HG02763 (cell line): Measurements from ENCODE around the gene CAMTA1.

Source experiments
- ATAC-seq: cut with Tn5 transposase; IDR thresholded peaks from one replicate; pipeline ENCODE4 v1.9.1; 2021; ENCODE audit warnings: mild to moderate bottlenecking, moderate library complexity; ENCODE audit not compliant: unreplicated experiment

CAMTA1 gene

DNA sequence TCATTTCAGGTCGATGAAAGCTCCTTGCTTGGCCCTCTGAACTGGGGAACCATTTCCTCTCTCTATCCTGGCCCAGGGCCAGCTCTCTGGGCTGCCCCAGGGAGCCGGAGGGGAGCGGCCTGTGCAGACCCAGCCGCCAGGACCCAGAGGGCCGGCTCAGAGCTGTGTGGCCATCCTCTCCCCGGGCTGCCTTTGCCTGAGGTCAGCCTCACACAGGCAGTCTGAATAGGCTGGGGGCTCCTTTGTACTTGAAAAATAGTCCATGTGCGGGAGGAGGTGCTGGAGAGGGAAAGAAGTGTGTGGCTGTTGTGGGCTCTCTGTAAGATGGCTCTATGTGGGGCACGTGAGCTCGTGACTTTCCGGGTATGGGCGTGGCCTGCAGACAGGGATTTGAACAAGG, 710.7 kb downstream of the CAMTA1 start:
- ATAC-seq: no peak

DNA sequence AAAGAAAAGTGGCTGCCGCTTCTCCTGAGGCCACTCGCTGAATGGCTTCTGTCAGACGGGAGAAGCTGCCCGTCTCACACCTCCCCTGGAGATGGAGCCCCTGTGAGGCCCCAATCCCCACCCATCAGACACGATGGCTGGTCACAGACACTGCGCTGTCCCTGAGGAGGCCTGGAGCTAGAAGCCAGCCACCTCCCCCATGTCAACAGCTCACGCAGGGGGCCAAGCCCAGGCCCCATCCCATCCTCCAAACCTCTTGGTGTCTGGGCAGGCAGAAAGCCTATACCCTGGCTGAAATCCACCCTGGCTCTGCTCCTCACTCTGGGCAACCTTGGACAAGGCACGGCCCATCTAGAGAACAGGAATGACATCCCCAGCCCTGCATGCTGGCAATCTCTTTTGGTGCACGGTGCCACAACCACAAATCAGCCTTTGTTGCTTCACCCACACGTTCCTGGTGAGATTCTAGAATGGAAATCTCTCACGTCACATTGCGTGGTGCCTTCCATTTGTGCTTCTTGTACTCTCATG, 711.9 kb downstream of the CAMTA1 start:
- no peak for ATAC-seq

DNA sequence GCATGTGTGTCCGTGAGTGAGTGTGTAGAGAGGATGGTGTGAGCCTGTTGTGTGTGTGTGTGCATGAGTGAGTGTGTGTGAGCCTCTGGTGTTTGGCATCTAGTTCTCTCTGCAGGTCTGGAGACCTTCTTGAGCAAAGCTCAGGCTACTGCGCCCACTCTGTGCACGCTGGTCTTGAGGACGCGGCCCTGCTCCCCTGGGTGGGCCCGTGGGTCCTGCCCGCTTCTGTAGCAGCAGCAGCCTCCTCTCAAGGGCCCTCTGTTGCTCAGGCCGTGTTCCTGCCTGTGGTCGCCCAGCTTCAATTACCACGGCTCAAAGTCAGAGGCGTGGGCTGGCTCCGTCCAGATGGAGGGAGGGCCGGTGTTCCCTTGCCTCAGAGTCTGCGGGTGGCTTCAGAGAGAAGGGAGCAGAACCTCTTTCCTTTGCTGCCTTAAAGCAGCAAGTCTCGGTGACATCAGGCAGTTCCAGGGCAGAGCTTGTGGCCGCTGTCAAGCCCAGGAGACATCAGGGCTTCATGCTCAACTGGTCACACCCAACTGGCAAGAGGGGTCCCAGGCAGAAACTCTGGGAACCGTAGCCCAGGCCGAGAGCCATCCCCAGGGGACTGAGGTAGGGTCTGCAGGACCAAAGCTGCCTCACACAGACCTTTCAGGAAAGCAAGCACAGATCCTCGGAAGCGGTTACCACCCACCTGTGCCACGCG, 715.3 kb downstream of the CAMTA1 start:
- no peak for ATAC-seq

DNA sequence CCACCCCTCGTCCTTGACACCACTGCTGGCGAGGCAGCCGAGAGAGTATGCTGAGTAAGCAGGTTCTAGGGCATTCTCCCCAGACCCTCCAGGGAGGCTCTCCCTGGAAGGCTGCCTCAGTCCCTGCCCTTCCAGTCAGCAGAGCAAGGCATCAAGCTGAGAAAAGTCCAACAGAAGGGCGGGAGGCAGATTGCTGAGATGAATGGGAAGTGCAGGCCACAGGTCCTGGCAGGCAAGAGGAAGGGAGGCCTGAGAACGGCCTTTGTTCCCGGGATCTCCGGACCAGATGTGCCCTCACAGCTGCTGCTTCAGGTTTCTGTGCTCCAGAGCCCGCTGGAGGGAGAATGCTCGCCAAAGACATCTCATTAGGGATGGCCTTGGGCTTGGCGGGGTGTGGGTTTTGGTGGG, 715.8 kb downstream of the CAMTA1 start:
- no peak for ATAC-seq

- no peak for ATAC-seq
Measured at GRCh38 chr1:7501723-7502603, 716.7 kb downstream of the CAMTA1 start.

- ATAC-seq: no peak
Measured at GRCh38 chr1:7503691-7504437, 718.6 kb downstream of the CAMTA1 start.

GRCh38 chr1:7504438-7504720, 719.1 kb downstream of the CAMTA1 start:
- ATAC-seq: no peak

DNA sequence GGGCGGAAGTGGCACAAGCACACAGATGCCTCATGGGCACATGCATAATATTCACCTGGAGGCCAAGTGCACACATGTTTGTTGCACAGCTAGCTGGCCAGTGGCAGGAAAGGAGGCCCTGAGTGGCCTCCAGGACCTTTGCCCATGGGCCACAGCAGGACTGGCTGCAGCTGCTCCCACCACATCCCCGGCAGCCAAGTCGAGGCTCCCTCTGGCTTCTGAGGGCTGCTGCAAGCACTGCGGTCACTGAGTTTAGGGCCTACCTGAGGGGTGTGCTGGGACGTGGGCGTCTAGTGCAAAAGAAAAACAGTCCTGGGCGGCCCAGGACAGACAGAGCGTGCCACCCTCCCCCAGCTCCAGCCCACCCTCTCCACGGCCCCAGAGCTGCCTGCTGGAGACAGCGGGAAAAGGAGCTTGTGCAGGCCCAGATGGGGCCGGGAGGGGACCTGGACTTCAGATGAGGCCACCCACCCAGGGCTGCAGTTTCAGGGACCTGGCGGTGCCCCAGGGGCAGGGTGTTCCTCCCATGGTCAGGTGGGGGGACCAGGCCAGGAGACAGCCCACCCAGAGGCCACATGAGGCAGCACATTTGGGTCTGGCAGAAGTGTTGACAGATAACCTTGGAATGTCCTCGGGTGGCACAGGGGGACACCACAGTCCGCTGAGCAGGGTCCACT, 720.0 kb downstream of the CAMTA1 start:
- ATAC-seq: no peak

GRCh38 chr1:7505771-7506453, 720.7 kb downstream of the CAMTA1 start:
- no peak for ATAC-seq

GRCh38 chr1:7506454-7507284, 721.4 kb downstream of the CAMTA1 start:
- ATAC-seq: no peak

- ATAC-seq: no peak
Measured at GRCh38 chr1:7507285-7508019, 722.2 kb downstream of the CAMTA1 start.

DNA sequence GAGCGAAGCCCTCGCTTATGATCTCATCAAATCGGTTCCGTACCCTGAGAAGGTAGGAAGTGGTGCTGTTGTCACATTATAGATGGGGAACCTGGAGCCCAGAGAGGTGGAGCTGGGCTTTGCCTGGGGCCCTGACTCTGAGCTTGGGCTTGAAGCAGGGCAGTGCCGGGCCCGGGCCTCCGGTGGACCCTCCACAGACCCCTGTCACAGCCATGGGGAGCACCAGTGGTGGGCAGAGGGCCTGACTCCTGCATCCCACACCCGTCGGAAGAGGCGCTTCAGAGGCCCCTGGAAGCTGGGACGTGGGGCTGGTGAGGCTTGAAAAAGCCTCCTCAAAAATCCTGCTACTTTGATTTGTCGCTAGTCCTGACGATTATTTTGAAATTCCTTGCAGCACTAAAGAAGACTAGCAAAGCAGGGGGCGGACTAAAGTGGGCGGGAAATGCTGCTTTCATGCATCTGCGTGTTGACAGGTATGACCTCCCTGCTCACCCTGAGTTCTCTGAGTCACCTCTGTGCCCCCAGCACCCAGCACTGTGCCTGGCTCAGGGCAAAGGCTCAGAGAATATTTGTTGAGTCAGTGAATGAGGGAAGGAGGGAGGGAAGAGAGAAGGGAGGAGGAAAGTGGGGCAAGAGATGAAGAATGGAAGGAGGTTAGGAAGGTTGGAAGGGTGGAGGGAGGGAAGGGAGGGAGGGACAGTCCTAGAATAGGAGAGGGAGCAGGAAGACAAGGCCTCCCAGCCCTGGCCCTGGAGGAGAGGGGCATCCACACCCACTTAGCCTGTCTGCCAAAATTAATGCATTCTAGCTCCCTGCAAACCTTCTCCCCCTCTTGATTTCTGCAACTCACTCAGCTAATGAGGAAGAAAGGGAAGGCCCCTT, 723.0 kb downstream of the CAMTA1 start:
- no peak for ATAC-seq

DNA sequence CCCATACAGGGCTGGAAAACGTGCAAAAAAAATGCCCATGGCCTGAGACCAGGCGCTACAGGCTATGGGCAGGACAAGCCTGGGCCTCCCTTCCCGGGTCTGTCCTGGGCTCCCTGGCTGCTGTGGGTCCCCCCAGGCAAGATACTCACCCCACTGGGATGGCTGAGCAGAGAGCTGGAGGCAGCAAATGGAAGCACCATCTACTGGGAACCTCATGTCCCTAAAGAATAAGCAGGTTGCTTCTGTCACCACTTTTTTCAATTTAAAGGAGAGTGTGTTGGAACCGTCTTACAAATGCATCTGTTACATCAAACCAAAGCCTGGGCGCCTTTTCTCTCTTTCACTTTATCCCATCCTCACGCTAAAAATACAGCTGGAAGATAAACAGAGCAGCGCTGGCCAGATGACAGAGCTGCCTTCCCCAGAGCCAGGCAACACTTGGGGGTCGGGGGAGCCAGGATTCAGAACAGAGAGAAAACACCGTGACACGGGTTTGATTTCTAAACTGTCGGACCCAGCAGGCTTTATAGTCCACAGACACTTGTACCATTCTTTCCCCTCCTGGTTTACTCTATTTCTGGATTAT, 723.8 kb downstream of the CAMTA1 start:
- no peak for ATAC-seq

- no peak for ATAC-seq
Measured at GRCh38 chr1:7509598-7509997, 724.3 kb downstream of the CAMTA1 start.

DNA sequence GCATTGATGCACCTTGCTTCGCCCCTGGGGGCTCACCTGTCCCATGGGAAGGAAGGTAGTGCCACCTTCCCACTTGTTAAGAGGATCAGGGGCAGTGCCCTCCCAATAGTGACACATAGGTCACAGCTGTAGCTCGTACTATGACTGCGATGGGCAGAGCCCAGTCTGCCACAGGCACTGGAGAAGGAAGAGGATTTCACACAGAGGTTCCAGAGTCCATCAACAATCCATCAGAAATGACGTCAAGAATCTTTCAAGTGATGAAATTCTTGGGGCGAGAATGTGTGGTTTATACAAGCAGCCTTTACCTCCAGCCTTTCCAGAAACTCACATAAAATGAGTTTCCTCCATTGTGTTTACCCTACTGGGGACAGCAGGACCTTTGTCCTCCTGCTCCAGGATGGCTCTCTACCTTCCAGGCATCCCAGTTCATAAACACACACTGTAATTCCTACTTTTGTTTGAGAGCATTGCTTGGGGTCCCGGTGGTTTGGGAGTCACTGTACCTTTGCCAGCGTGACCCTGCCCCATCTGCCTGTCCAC, 725.2 kb downstream of the CAMTA1 start:
- no peak for ATAC-seq

GRCh38 chr1:7511381-7511780, 726.1 kb downstream of the CAMTA1 start:
- ATAC-seq: no peak

GRCh38 chr1:7513081-7513480, 727.8 kb downstream of the CAMTA1 start:
- no peak for ATAC-seq
